ENCODE data around the gene ACER1.
"Not testable (repeated sequence)": the region's sequence is repeated elsewhere in the genome, so short reads cannot be mapped to it uniquely, and the experiment has no call there.

The ACER1 gene

GRCh38 chr19:6355321-6356040 lies 22.1 kb upstream of the ACER1 start:
- DNase-seq = not testable (repeated sequence)

GRCh38 chr19:6354098-6354674 lies 20.8 kb upstream of the ACER1 start:
- DNase-seq = no peak

- no peak for DNase-seq
Measured at GRCh38 chr19:6352381-6353165, 19.2 kb upstream of the ACER1 start.

GRCh38 chr19:6350688-6351087 lies 17.3 kb upstream of the ACER1 start:
- DNase-seq = no peak

GRCh38 chr19:6349271-6349670 lies 15.9 kb upstream of the ACER1 start:
- DNase-seq = not testable (repeated sequence)

GRCh38 chr19:6343462-6343861 lies 10.1 kb upstream of the ACER1 start:
- no peak for DNase-seq

GRCh38 chr19:6340493-6341201 lies 7.2 kb upstream of the ACER1 start:
- no peak for DNase-seq

GRCh38 chr19:6334490-6335285 lies 1.3 kb upstream of the ACER1 start:
- no peak for DNase-seq

GRCh38 chr19:6326815-6327214 lies 6.6 kb downstream of the ACER1 start:
- no peak for DNase-seq

GRCh38 chr19:6325614-6326013 lies 7.8 kb downstream of the ACER1 start:
- DNase-seq = no peak

- DNase-seq = no peak
Measured at GRCh38 chr19:6324757-6325156, 8.7 kb downstream of the ACER1 start.

- DNase-seq = no peak
Measured at GRCh38 chr19:6322284-6322683, 11.1 kb downstream of the ACER1 start.

GRCh38 chr19:6319376-6319775 lies 14.0 kb downstream of the ACER1 start:
- DNase-seq = no peak

- DNase-seq = no peak
Measured at GRCh38 chr19:6318772-6319171, 14.6 kb downstream of the ACER1 start.

- not testable (repeated sequence) for DNase-seq
Measured at GRCh38 chr19:6315646-6316045, 17.8 kb downstream of the ACER1 start.

- no peak for DNase-seq
Measured at GRCh38 chr19:6313398-6313969, 19.9 kb downstream of the ACER1 start.

GRCh38 chr19:6312018-6312417 lies 21.4 kb downstream of the ACER1 start:
- DNase-seq = no peak

GRCh38 chr19:6298413-6298812 lies 35.0 kb downstream of the ACER1 start:
- DNase-seq = no peak

- DNase-seq = no peak
Measured at GRCh38 chr19:6297202-6297601, 36.2 kb downstream of the ACER1 start.

- DNase-seq = no peak
Measured at GRCh38 chr19:6292006-6292405, 41.4 kb downstream of the ACER1 start.

GRCh38 chr19:6288737-6289136 lies 44.7 kb downstream of the ACER1 start:
- no peak for DNase-seq

- DNase-seq = no peak
Measured at GRCh38 chr19:6287269-6287885, 46.0 kb downstream of the ACER1 start.

Data from activated naive CD4-positive, alpha-beta T cell treated with anti-CD3 and anti-CD28 coated beads, Interleukin-2, amount 50 U/mL, for 16 hours (primary cell).